ENCODE results near the gene ZNF140.

Gene ZNF140

GRCh38 chr12:133130808-133131128 is 50.0 kb downstream of the ZNF140 start:
- DNase-seq: no peak

GRCh38 chr12:133135747-133136146 is 55.0 kb downstream of the ZNF140 start:
- DNase-seq: no peak

- no peak for DNase-seq
These were observed 65.3 kb downstream of the ZNF140 start for GRCh38 chr12:133145981-133146380.

GRCh38 chr12:133156125-133156690 is 75.5 kb downstream of the ZNF140 start:
- no peak for DNase-seq

Data from NK-92 treated with Interleukin-12 subunit alpha and Interleukin-12 subunit beta, amount 100 ng/mL, for 24 hours (cell line).